Measurements from ENCODE around the gene KRT79. TPM values are rescaled to one million over a fixed set of nuclear protein-coding genes. Genes with fewer than 3 reads are reported as not detected.

Gene KRT79
- total RNA-seq, 6 donors from 2014 or later: 0.30 to 8.9 (median 1.3) TPM; not detected in 2

DNA sequence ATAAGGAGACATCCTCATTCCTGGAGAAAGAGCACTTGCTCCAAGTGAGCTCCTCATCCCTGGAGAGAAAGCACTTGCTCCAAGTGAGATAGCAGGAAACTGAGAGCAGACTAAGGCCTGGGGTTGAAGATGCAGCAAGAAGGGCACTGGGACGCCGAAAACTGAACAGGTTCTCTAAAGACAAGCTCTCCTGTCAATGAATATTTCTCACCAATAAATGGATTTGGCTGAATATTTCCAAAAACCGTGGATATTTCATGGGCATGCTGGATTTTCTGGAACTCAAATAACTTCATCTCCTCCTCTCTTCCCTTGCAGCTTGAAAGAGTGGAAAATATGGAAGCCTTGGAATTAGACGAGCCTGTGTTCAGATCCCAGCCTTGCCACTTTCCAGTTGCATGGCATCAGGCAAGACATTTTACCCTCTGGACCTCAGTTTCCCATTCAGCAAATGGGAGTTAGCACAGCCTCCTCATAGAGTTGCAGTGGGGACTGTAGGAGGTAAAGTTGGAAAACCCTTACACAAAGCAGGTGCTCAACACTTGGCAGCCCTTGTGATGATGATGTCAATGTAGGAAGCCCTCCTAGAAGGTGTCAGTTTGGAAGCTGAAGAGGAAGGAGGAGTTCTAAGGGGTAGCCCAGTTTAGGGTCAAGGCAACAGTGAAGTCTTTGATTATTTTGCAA is 52.6 kb downstream of the KRT79 start:
- Histone ChIP-seq H3K27ac (no peak overlapping the region), H3K4me1 (no peaks in the 10 kb centered on the region), H3K9me3 (no peaks in the 10 kb centered on the region), H3K27me3 (no peaks in the 10 kb centered on the region), H3K4me3 (no peak overlapping the region), H3K36me3 (no peaks in the 10 kb centered on the region)
- ATAC-seq (ENCODE audit: low FRiP score in 2 of 2): no peak
- 74 to 77% methylated on average over 4 of the region's 4 CpGs for WGBS, 2 donors
- DNase-seq: no peak
- no peak for TF ChIP-seq POLR2AphosphoS5 (IDR thresholded peaks at IDR 0.05)
- TF ChIP-seq EP300 (IDR thresholded peaks at IDR 0.05): no peak
- TF ChIP-seq, protein P1, sequence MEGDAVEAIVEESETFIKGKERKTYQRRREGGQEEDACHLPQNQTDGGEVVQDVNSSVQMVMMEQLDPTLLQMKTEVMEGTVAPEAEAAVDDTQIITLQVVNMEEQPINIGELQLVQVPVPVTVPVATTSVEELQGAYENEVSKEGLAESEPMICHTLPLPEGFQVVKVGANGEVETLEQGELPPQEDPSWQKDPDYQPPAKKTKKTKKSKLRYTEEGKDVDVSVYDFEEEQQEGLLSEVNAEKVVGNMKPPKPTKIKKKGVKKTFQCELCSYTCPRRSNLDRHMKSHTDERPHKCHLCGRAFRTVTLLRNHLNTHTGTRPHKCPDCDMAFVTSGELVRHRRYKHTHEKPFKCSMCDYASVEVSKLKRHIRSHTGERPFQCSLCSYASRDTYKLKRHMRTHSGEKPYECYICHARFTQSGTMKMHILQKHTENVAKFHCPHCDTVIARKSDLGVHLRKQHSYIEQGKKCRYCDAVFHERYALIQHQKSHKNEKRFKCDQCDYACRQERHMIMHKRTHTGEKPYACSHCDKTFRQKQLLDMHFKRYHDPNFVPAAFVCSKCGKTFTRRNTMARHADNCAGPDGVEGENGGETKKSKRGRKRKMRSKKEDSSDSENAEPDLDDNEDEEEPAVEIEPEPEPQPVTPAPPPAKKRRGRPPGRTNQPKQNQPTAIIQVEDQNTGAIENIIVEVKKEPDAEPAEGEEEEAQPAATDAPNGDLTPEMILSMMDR (IDR thresholded peaks at IDR 0.05): no peak
- no peak for TF ChIP-seq POLR2A (IDR thresholded peaks at IDR 0.05)

DNA sequence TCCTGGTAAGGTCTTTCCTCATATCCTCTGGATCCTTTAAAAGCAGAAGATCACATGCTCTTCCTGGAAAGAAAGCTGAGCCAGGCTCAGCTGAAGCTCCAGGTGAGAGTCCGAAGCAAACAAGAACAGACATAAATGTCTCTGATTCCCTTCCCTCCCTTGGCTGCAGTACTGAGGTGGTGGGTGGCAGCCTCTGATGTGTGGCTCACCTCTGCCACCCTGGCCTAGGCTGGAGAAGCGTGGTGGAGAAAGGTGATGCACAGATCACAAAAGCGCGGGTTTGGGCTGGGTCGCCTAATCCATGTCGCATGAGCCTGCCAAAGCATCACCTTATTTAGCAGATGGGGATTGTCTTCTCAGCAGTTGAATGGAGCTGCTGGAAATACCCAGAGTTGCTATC is 54.2 kb downstream of the KRT79 start:
- Histone ChIP-seq H3K4me3 (no peak overlapping the region), H3K27me3 (no peaks in the 10 kb centered on the region), H3K4me1 (no peaks in the 10 kb centered on the region), H3K36me3 (no peaks in the 10 kb centered on the region), H3K9me3 (no peaks in the 10 kb centered on the region), H3K27ac (no peak overlapping the region)
- WGBS, 2 donors: 93 to 94% methylated on average over 6 of the region's 6 CpGs
- ATAC-seq (ENCODE audit: low FRiP score in 2 of 2) (no peak), DNase-seq (no peak)
- TF ChIP-seq EP300 (IDR thresholded peaks at IDR 0.05): no peak
- no peak for TF ChIP-seq POLR2AphosphoS5 (IDR thresholded peaks at IDR 0.05)
- TF ChIP-seq POLR2A (IDR thresholded peaks at IDR 0.05): no peak
- TF ChIP-seq, protein P1 (IDR thresholded peaks at IDR 0.05): no peak

DNA sequence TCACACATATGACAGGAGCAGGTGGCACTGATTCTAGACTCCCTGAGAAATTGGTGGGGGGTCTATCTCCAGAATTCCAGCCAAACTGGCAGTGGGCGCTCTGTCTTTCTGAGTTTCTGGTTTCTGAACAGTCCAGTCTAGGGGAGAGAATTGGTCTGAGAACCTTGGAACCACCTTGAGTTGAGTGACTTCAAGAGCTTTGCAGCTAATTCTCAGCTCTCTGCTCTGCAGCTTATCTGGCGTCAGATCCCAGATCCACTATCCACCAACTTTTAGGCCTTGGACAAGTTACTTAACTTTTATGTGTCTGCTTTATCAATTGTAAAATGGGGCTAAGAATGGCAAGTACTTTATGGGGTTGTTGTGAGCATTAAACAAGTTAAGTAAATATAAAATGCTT is 55.3 kb downstream of the KRT79 start:
- Histone ChIP-seq H3K9me3 (no peaks in the 10 kb centered on the region), H3K4me3 (no peak overlapping the region), H3K27ac (no peak overlapping the region), H3K36me3 (no peaks in the 10 kb centered on the region), H3K27me3 (no peaks in the 10 kb centered on the region), H3K4me1 (no peaks in the 10 kb centered on the region)
- ATAC-seq (ENCODE audit: low FRiP score in 2 of 2): no peak
- WGBS, 2 donors: 85 to 100% methylated on average over 2 of the region's 2 CpGs
- TF ChIP-seq EP300 (IDR thresholded peaks at IDR 0.05) (no peak), POLR2AphosphoS5 (IDR thresholded peaks at IDR 0.05) (no peak), POLR2A (IDR thresholded peaks at IDR 0.05) (no peak)
- TF ChIP-seq, protein P1 (IDR thresholded peaks at IDR 0.05): no peak
- DNase-seq: no peak

DNA sequence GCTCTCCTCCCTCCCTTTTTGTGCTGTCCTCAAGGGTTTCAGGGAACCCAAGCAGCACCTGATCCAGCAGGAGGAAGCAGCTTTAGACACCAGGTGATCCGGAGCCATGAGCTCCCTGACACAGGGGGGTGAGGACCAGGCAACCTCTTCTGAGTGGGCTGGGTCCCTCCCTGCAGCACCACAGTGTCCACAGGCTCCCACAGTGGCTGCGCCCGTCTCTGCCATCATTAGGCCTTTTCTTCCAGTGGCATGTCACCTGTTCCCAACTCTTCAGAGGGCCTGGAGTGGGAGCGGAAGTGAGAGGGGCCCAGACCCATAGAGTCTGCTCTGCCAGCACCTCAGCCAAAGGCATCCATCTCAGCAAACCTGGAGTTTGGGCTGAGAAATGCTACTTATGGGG is 56.5 kb downstream of the KRT79 start:
- no peaks in the 10 kb centered on the region for H3K27me3 ChIP-seq
- TF ChIP-seq, protein P1 (IDR thresholded peaks at IDR 0.05): no peak
- TF ChIP-seq EP300 (IDR thresholded peaks at IDR 0.05) (no peak), POLR2A (IDR thresholded peaks at IDR 0.05) (no peak), POLR2AphosphoS5 (IDR thresholded peaks at IDR 0.05) (no peak)
- H3K36me3 ChIP-seq: no peaks in the 10 kb centered on the region
- no peaks in the 10 kb centered on the region for H3K9me3 ChIP-seq
- H3K4me3 ChIP-seq: no peak overlapping the region
- no peaks in the 10 kb centered on the region for H3K4me1 ChIP-seq
- WGBS, 2 donors: 91 to 100% methylated on average over 3 to 4 of the region's 4 CpGs
- DNase-seq (no peak), ATAC-seq (ENCODE audit: low FRiP score in 2 of 2) (no peak)
- H3K27ac ChIP-seq: no peak overlapping the region

DNA sequence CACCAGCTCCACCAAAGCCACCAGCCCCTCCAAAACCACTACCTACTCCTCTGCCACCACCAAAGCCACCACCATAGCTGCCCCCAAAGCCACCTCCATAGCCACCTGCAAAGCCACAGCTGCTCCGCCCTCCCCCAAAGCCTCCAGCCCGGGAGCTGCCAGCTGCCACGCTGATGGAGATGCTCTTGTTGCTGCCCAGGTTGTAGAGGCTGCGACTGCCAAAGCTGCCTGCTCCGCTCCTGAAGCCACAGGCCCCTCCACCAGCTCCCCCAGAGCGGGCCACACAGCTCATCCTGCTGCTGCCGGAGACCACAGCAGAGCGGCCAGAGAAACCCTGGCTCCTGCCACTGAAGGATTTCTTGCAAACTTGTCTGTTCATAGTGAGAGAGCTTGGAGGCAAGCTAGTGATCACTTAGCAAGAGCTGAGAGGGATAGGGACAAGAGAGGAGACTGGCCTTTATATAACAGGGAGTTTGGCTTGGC is 57.2 kb downstream of the KRT79 start, which contains the start of gene KRT76:
TSS of gene KRT76 (minus strand) at position 433 of the 483 bp plus-strand sequence. CDS start at position 379, 54 bp downstream.
- TF ChIP-seq EP300 (IDR thresholded peaks at IDR 0.05) (no peak), POLR2A (IDR thresholded peaks at IDR 0.05) (no peak), POLR2AphosphoS5 (IDR thresholded peaks at IDR 0.05) (no peak)
- TF ChIP-seq, protein P1 (IDR thresholded peaks at IDR 0.05): no peak
- Histone ChIP-seq H3K4me1 (no peaks in the 10 kb centered on the region), H3K27ac (no peak within 1 kb of the TSS), H3K4me3 (no peak within 1 kb of the TSS), H3K9me3 (no peaks in the 10 kb centered on the region), H3K36me3 (no peaks in the 10 kb centered on the region), H3K27me3 (no peaks in the 10 kb centered on the region)
- 91 to 100% methylated on average over 3 to 8 of the region's 8 CpGs for whole genome bisulfite sequencing, 2 donors
- DNase-seq: peak in 1 of 2 donors; percentile 52
- no peak for ATAC-seq (ENCODE audit: low FRiP score in 2 of 2)
